ENCODE results near the gene TUBB4B. TPM values are rescaled to one million over a fixed set of nuclear protein-coding genes. Genes with fewer than 3 reads are reported as not detected.

TUBB4B gene
- total and polyA plus RNA-seq, 8 donors = 69.4 to 292 (median 153) TPM

GRCh38 chr9:137192859-137193258, 48.2 kb upstream of the TUBB4B start:
- WGBS, 5 donors = 79 to 100% (median 89%) methylated on average over 2 of the region's 2 CpGs; no CpG with 5 or more reads in 1 of the 5 donors

DNA sequence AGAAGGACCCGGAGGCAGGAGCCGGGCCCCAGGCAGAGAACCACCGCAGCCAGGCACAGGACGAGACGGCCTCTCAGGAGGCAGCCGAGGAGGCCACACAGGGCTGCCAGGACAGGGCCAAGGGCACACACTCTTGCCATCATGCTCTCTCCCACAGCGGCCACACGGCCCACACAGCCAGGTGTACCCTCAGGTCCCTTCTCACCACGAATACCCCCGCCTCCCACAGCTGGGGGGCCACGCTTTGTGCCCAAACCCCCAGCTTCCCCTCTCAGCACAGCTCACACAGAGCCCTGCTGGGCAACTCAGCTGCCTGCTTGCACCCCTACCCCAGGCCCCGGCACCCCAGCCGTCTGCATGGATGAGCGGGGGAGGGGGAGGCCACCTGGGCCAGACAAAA, 47.3 kb upstream of the TUBB4B start:
- peaks cover 15 to 31% (median 29%) of the 10 kb centered on the region in 4 donors for H3K36me3 ChIP-seq
- intact Hi-C loops (cut with DNase I; ENCODE audit: low total_unique reads) = no loop called here
- DNase-seq = no peak
- peaks cover 53 to 97% (median 93%) of the 10 kb centered on the region in 4 donors for H3K4me1 ChIP-seq
- TF ChIP-seq POLR2A (IDR thresholded peaks at IDR 0.05) = no peak
- TF ChIP-seq CTCF (IDR thresholded peaks at IDR 0.05) = no peak
- TF ChIP-seq EP300 (IDR thresholded peaks at IDR 0.05) = no peak
- no peak for TF ChIP-seq POLR2AphosphoS5 (IDR thresholded peaks at IDR 0.05)
- H3K27me3 ChIP-seq = no peaks in the 10 kb centered on the region
- no peaks in the 10 kb centered on the region for H3K9me3 ChIP-seq
- peak overlapping the region in 2 of 4 donors; percentile 6 to 67 for H3K4me3 ChIP-seq
- H3K27ac ChIP-seq = peak overlapping the region; percentile 78 to 97 (median 86)
- 44 to 74% (median 65%) methylated on average over 12 to 14 of the region's 14 CpGs for WGBS, 5 donors

More at GRCh38 chr9:137192859-137193258, 48.2 kb upstream of the TUBB4B start:
- intact Hi-C loops (cut with DNase I; ENCODE audit: low total_unique reads) = no loop called here
- Histone ChIP-seq H3K36me3 (peaks cover 15 to 31% (median 29%) of the 10 kb centered on the region in 4 donors), H3K4me1 (peaks cover 47 to 90% (median 86%) of the 10 kb centered on the region in 4 donors), H3K9me3 (no peaks in the 10 kb centered on the region), H3K4me3 (no peak overlapping the region), H3K27ac (peak overlapping the region in 3 of 5 donors; percentile 78 to 97 (median 86)), H3K27me3 (no peaks in the 10 kb centered on the region)
- TF ChIP-seq POLR2AphosphoS5 (IDR thresholded peaks at IDR 0.05) (no peak), POLR2A (IDR thresholded peaks at IDR 0.05) (no peak), EP300 (IDR thresholded peaks at IDR 0.05) (no peak), CTCF (IDR thresholded peaks at IDR 0.05) (no peak)
- DNase-seq = no peak

- 23 to 37% (median 33%) methylated on average over 3 to 16 of the region's 16 CpGs for WGBS, 5 donors
- H3K27ac ChIP-seq = peak overlapping the region; percentile 78 to 97 (median 86)
- H3K4me1 ChIP-seq = peaks cover 56 to 99% (median 93%) of the 10 kb centered on the region in 4 donors
- H3K4me3 ChIP-seq = peak overlapping the region in 3 of 4 donors; percentile 6 to 78 (median 67)
- no peaks in the 10 kb centered on the region for H3K9me3 ChIP-seq
- peak; percentile 56 to 93 for DNase-seq
- H3K36me3 ChIP-seq = peaks cover 15 to 31% (median 29%) of the 10 kb centered on the region in 4 donors
- TF ChIP-seq CTCF (IDR thresholded peaks at IDR 0.05) = no peak
- TF ChIP-seq EP300 (IDR thresholded peaks at IDR 0.05) = no peak
- TF ChIP-seq POLR2AphosphoS5 (IDR thresholded peaks at IDR 0.05) = no peak
- TF ChIP-seq POLR2A (IDR thresholded peaks at IDR 0.05) = no peak
- H3K27me3 ChIP-seq = no peaks in the 10 kb centered on the region
- intact Hi-C loops (cut with DNase I; ENCODE audit: low total_unique reads) = no loop called here
Observed at GRCh38 chr9:137194388-137194787, 46.7 kb upstream of the TUBB4B start.

DNA sequence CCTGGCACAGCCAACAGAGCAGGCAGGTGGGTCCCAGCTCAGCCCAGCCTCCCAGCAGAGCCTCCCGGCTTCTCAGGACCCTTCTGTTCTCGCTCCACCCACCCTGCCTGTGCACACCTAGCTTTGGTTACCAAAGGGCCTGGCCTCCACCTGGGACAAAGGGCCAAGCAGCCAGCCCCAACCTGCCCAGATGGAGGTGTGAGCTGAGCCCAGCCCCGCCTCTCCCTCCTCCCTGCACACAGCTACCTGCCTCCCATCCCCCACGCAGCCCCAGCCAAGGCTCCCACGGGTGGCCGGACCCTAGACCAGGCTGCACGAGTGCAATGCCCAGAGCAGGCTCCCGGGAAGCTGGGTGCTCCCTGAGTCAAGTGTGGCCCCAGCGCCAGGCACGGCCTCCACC, 46.2 kb upstream of the TUBB4B start:
- 21 to 62% (median 38%) methylated on average over 8 to 10 of the region's 10 CpGs for WGBS, 5 donors
- H3K36me3 ChIP-seq = peaks cover 13 to 28% (median 27%) of the 10 kb centered on the region in 4 donors
- H3K9me3 ChIP-seq = no peaks in the 10 kb centered on the region
- DNase-seq = peak; percentile 84 to 92
- no peaks in the 10 kb centered on the region for H3K27me3 ChIP-seq
- peak overlapping the region; percentile 18 to 78 (median 47) for H3K4me3 ChIP-seq
- intact Hi-C loops (cut with DNase I; ENCODE audit: low total_unique reads) = no loop called here
- H3K27ac ChIP-seq = peak overlapping the region; percentile 78 to 97 (median 86)
- peak in 2 of 3 donors; percentile 42 to 74 for TF ChIP-seq POLR2AphosphoS5 (IDR thresholded peaks at IDR 0.05)
- TF ChIP-seq POLR2A (IDR thresholded peaks at IDR 0.05) = no peak
- peaks cover 56 to 99% (median 93%) of the 10 kb centered on the region in 4 donors for H3K4me1 ChIP-seq

Measured in stomach (tissue), 9 donors.